Neuronal stem cell (in vitro differentiated cells): ENCODE data around the gene CDC7.

Experiments used
- DNase-seq: peaks from one replicate; pipeline ENCODE4 v3.0.0-alpha.2; 2013; ENCODE audit warnings: low spot score
- H2AFZ ChIP-seq: one replicate; pipeline ENCODE4 v1.6.1; 2013; ENCODE audit warnings: mild to moderate bottlenecking, low read length, inconsistent platforms
- H2AK5ac ChIP-seq: 2 replicates; pipeline ENCODE4 v1.6.1; 2013; ENCODE audit warnings: low read depth, mild to moderate bottlenecking, inconsistent platforms, low read length, moderate library complexity, mixed read lengths
- H2BK120ac ChIP-seq: 2 replicates; pipeline ENCODE4 v1.6.1; 2013; ENCODE audit warnings: low read depth, mild to moderate bottlenecking, inconsistent platforms, low read length, moderate library complexity, mixed read lengths
- H2BK12ac ChIP-seq: one replicate; pipeline ENCODE4 v1.6.1; 2013; ENCODE audit warnings: low read length, inconsistent platforms
- H2BK15ac ChIP-seq: 2 replicates; pipeline ENCODE4 v1.6.1; 2013; ENCODE audit warnings: mild to moderate bottlenecking, low read length, inconsistent platforms, mixed read lengths
- H2BK5ac ChIP-seq: one replicate; pipeline ENCODE4 v1.6.1; 2013; ENCODE audit warnings: inconsistent platforms, mild to moderate bottlenecking, low read length, moderate library complexity
- H3K14ac ChIP-seq: one replicate; pipeline ENCODE4 v1.6.1; 2013; ENCODE audit warnings: low read length, inconsistent platforms
- H3K18ac ChIP-seq: 2 replicates; pipeline ENCODE4 v1.6.1; 2013; ENCODE audit warnings: low read length, inconsistent platforms
- H3K23ac ChIP-seq: 2 replicates; pipeline ENCODE4 v1.6.1; 2013; ENCODE audit warnings: low read depth, mild to moderate bottlenecking, mixed read lengths, low read length, inconsistent platforms; ENCODE audit not compliant: poor library complexity
- H3K27ac ChIP-seq: replicated peaks from 3 replicates; pipeline ENCODE4 v1.5.1; 2013; ENCODE audit warnings: low read length, inconsistent platforms
- H3K27me3 ChIP-seq, 3 experiments: 2 replicates each; pipeline ENCODE4 v1.6.1; 2013; ENCODE audit warnings: low read length in 3 of 3, mild to moderate bottlenecking in 2 of 3, inconsistent platforms in 1 of 3, low read depth in 1 of 3, mixed read lengths in 1 of 3, moderate library complexity in 1 of 3; ENCODE audit not compliant: control insufficient read depth in 3 of 3, insufficient read depth in 3 of 3
- H3K36me3 ChIP-seq, 2 donors: replicated peaks in 1 of 2; 2 replicates each; pipeline ENCODE4 v1.6.1; 2013; ENCODE audit warnings: low read length in 2 of 2; ENCODE audit not compliant: control insufficient read depth in 2 of 2, insufficient read depth in 2 of 2
- H3K4ac ChIP-seq: 2 replicates; pipeline ENCODE4 v1.6.1; 2013; ENCODE audit warnings: inconsistent platforms, mild to moderate bottlenecking, low read length, moderate library complexity
- H3K4me1 ChIP-seq, 2 donors: 1 replicate in 1 of 2; 2 replicates in 1 of 2; pipeline ENCODE4 v1.6.1; 2013; ENCODE audit warnings: low read length in 2 of 2, low read depth in 1 of 2; ENCODE audit not compliant: control insufficient read depth in 2 of 2, insufficient read depth in 1 of 2
- H3K4me2 ChIP-seq: one replicate; pipeline ENCODE4 v1.6.1; 2013; ENCODE audit warnings: mild to moderate bottlenecking, low read length, inconsistent platforms; ENCODE audit not compliant: insufficient read depth, poor library complexity, severe bottlenecking
- H3K4me3 ChIP-seq, 2 donors: 2 replicates each; pipeline ENCODE4 v1.5.1; 2013; ENCODE audit warnings: low read length in 2 of 2, mild to moderate bottlenecking in 2 of 2, inconsistent platforms in 1 of 2, moderate library complexity in 1 of 2
- H3K79me1 ChIP-seq: one replicate; pipeline ENCODE4 v1.6.1; 2013; ENCODE audit warnings: low read depth, mild to moderate bottlenecking, inconsistent platforms, low read length, moderate library complexity
- H3K9ac ChIP-seq: one replicate; pipeline ENCODE4 v1.6.1; 2013; ENCODE audit warnings: mild to moderate bottlenecking, low read depth, low read length, inconsistent platforms; ENCODE audit not compliant: poor library complexity
- H3K9me3 ChIP-seq, 2 donors: replicated peaks in 1 of 2; 2 replicates each; pipeline versions ENCODE3 to v1.6.1; 2013; ENCODE audit warnings: low read length in 2 of 2, mild to moderate bottlenecking in 2 of 2, inconsistent platforms in 1 of 2, low read depth in 1 of 2, mixed read lengths in 1 of 2, moderate library complexity in 1 of 2; ENCODE audit not compliant: control insufficient read depth in 2 of 2, insufficient read depth in 1 of 2
- H4K8ac ChIP-seq: one replicate; pipeline ENCODE4 v1.6.1; 2013; ENCODE audit warnings: low read depth, mild to moderate bottlenecking, inconsistent platforms, low read length, moderate library complexity
- H4K91ac ChIP-seq: one replicate; pipeline ENCODE4 v1.6.1; 2013; ENCODE audit warnings: low read length, low read depth, mild to moderate bottlenecking, inconsistent platforms; ENCODE audit not compliant: poor library complexity
- WGBS, 2 donors: extraction: QIAGEN DNeasy Blood & Tissue Kit; methylation state at CpG; one replicate each; pipeline ENCODE4 v1.1.7; 2013; ENCODE audit warnings: missing lambda C conversion rate in 2 of 2, mixed read lengths in 1 of 2; ENCODE audit not compliant: insufficient read length in 2 of 2, insufficient replicate concordance in 1 of 2; ENCODE audit errors: extremely low coverage in 2 of 2; 5-methylcytosine and 5-hydroxymethylcytosine counted together

The CDC7 gene

GRCh38 chr1:91503975-91504530, 3.4 kb downstream of the CDC7 start:
- Histone ChIP-seq H3K4me1 (peaks cover 5 to 11% of the 10 kb centered on the region in 2 donors), H3K36me3 (peaks cover 0 to 51% of the 10 kb centered on the region in 2 donors), H3K9ac (no peak overlapping the region), H3K18ac (no peak overlapping the region), H4K91ac (no peak overlapping the region), H2AFZ (no peak overlapping the region), H3K79me1 (no peaks in the 10 kb centered on the region), H2BK15ac (no peak overlapping the region), H3K4me3 (no peak overlapping the region), H3K27me3 (no peaks in the 10 kb centered on the region), H4K8ac (no peak overlapping the region), H2BK12ac (no peak overlapping the region), H2BK120ac (no peak overlapping the region), H3K27ac (no peak overlapping the region), H3K4me2 (no peak overlapping the region), H3K4ac (no peak overlapping the region), H3K9me3 (no peaks in the 10 kb centered on the region), H2AK5ac (no peak overlapping the region), H2BK5ac (no peak overlapping the region), H3K23ac (no peak overlapping the region), H3K14ac (no peak overlapping the region)
- no CpG with 5 or more reads among the region's 1 CpG for WGBS, 2 donors
- no peak for DNase-seq

GRCh38 chr1:91505086-91505485, 4.4 kb downstream of the CDC7 start:
- Histone ChIP-seq H2AFZ (no peak overlapping the region), H3K4ac (no peak overlapping the region), H2BK120ac (no peak overlapping the region), H3K14ac (no peak overlapping the region), H3K27me3 (no peaks in the 10 kb centered on the region), H3K79me1 (no peaks in the 10 kb centered on the region), H2BK15ac (no peak overlapping the region), H4K8ac (no peak overlapping the region), H2BK5ac (no peak overlapping the region), H3K36me3 (peaks cover 0 to 62% of the 10 kb centered on the region in 2 donors), H3K9me3 (no peaks in the 10 kb centered on the region), H3K27ac (no peak overlapping the region), H3K4me3 (no peak overlapping the region), H4K91ac (no peak overlapping the region), H3K4me1 (peaks cover 3 to 11% of the 10 kb centered on the region in 2 donors), H3K23ac (no peak overlapping the region), H3K18ac (no peak overlapping the region), H2BK12ac (no peak overlapping the region), H3K4me2 (no peak overlapping the region), H3K9ac (no peak overlapping the region), H2AK5ac (no peak overlapping the region)
- no peak for DNase-seq
- no CpG with 5 or more reads among the region's 3 CpGs for WGBS, 2 donors

- Histone ChIP-seq H3K27ac (no peak overlapping the region), H3K4me2 (no peak overlapping the region), H2BK12ac (no peak overlapping the region), H3K23ac (no peak overlapping the region), H4K8ac (no peak overlapping the region), H3K4ac (no peak overlapping the region), H3K4me3 (no peak overlapping the region), H3K4me1 (peaks cover 1 to 11% of the 10 kb centered on the region in 2 donors), H3K79me1 (no peaks in the 10 kb centered on the region), H4K91ac (no peak overlapping the region), H2AK5ac (no peak overlapping the region), H3K9ac (no peak overlapping the region), H2BK15ac (no peak overlapping the region), H2BK120ac (no peak overlapping the region), H2AFZ (no peak overlapping the region), H3K27me3 (no peaks in the 10 kb centered on the region), H3K18ac (no peak overlapping the region), H2BK5ac (no peak overlapping the region), H3K14ac (no peak overlapping the region), H3K36me3 (peaks cover 0 to 72% of the 10 kb centered on the region in 2 donors), H3K9me3 (no peaks in the 10 kb centered on the region)
- WGBS, 2 donors, result no CpG with 5 or more reads among the region's 4 CpGs
- DNase-seq, result no peak
Observed at GRCh38 chr1:91506071-91506470, 5.4 kb downstream of the CDC7 start.

GRCh38 chr1:91507328-91507727, 6.7 kb downstream of the CDC7 start:
- WGBS, 2 donors, result no CpG with 5 or more reads among the region's 2 CpGs
- H3K27ac ChIP-seq, result no peak overlapping the region
- no peak overlapping the region for H3K9ac ChIP-seq
- H3K36me3 ChIP-seq, result peaks cover 0 to 84% of the 10 kb centered on the region in 2 donors
- no peak overlapping the region for H2BK120ac ChIP-seq
- no peak overlapping the region for H3K4me3 ChIP-seq
- no peak overlapping the region for H3K18ac ChIP-seq
- H3K4me1 ChIP-seq, result peaks cover 1 to 8% of the 10 kb centered on the region in 2 donors
- no peak overlapping the region for H3K4me2 ChIP-seq
- no peak overlapping the region for H3K23ac ChIP-seq
- no peak overlapping the region for H2BK15ac ChIP-seq
- no peak overlapping the region for H2AK5ac ChIP-seq
- no peak overlapping the region for H2AFZ ChIP-seq
- no peak overlapping the region for H2BK12ac ChIP-seq
- H2BK5ac ChIP-seq, result no peak overlapping the region
- no peak overlapping the region for H3K14ac ChIP-seq
- H4K91ac ChIP-seq, result no peak overlapping the region
- no peaks in the 10 kb centered on the region for H3K79me1 ChIP-seq
- no peak for DNase-seq
- no peak overlapping the region for H3K4ac ChIP-seq
- H3K9me3 ChIP-seq, result no peaks in the 10 kb centered on the region
- no peaks in the 10 kb centered on the region for H3K27me3 ChIP-seq
- H4K8ac ChIP-seq, result no peak overlapping the region
